Measurements from ENCODE around the gene CDRT4.
"Not testable (repeated sequence)": the region's sequence is repeated elsewhere in the genome, so short reads cannot be mapped to it uniquely, and the experiment has no call there.

Gene CDRT4

GRCh38 chr17:15456972-15457722 is 10.3 kb downstream of the CDRT4 start:
- DNase-seq, result no peak

- no peak for DNase-seq
Measured at GRCh38 chr17:15456496-15456895, 10.9 kb downstream of the CDRT4 start.

DNA sequence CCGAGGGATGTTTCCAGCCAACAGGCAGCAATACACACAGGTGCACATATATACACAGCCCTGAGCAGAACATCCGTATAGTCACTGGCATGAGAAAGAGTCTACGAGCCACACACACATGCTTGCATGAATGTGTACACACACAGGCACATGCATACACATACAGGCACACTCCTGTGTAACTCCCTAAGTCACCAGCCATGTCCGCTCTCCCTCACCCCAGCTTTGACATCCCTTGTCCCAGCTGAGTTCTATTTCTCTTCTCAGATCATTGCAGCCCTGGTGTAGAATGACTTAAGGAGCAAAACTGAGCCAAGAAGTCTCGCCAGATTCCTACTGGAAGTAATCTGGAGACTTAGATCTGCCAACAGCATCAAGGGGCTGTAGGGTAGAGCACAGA is 13.1 kb downstream of the CDRT4 start:
- no peak for DNase-seq

DNA sequence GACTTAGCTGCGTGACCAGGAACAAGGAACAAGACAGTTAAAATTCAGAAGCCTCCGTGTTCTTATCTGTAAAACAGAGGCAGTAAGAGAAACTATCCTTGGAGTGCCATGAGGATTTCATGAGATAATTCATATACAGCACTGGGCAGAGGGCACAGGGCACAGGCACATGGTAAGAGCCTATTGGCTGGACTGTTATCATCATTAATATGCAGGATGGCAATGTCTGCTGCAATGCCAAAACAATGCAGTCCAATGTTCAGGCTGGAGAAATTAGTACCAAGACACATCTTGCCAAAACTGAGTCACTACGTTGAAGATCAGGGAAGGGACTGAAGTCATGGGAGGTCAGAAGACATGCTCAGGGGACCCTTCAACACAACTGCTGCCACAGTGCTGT is 13.6 kb downstream of the CDRT4 start:
- DNase-seq, result no peak

DNA sequence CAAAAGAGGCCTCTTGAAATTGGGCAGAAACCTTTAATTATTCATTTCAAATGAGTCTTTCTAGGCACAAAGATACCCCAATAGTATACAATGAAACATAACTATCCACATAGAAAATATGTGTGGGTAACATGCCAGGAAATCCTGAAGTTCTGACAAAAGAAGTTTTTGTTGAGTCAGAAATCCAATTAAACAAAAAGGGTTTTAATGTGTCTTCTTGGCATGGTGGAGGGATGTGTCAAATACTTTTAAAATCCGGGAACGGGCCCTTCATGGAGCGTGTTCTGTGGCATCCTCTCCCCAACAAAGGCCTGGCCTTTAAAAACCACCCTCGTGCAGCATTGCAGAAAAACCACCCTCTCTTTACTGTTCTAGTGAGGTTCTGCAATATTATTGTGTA is 14.2 kb downstream of the CDRT4 start:
- no peak for DNase-seq

GRCh38 chr17:15452746-15453145 is 14.7 kb downstream of the CDRT4 start:
- DNase-seq, result no peak

GRCh38 chr17:15451680-15452079 is 15.7 kb downstream of the CDRT4 start:
- DNase-seq, result no peak

DNA sequence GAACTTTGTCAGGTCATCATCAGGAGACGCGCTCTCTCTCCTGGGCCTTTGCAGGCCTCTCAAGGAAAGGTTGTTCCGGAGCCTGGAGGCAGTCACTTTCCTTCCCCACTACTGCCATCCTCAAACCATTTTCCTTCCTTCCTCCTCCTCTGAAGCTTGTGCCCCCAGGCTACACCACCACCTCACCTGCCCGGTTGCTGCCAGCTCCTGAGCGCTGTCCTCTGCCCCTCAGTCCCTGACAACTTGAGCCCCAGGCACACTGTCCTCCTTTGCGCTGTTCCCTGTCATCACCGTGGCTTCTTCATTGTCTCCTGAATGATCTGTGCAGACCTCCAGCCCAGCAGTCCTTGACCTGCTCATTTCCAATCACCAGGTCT is 18.9 kb downstream of the CDRT4 start:
- no peak for DNase-seq

GRCh38 chr17:15447928-15448579 is 19.4 kb downstream of the CDRT4 start:
- DNase-seq, result no peak

DNA sequence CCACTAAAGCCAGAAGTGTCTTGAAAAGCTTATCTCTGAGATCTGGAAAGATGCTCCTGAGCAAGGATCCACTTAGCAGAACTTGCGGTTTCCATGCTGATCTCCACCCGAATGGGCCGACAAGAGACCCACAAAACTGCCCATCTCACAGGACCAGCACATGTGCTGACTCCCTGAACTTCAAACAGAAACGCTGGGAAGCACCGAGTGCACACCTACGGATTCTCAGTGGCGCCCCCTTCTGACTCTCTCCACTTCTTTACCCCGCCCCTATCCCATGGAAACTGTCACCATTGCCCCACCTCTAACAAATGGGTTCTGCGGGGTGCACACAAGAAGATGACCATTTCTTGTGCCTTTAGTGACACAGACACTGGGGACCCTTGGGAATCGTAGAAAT is 21.4 kb downstream of the CDRT4 start:
- no peak for DNase-seq

DNA sequence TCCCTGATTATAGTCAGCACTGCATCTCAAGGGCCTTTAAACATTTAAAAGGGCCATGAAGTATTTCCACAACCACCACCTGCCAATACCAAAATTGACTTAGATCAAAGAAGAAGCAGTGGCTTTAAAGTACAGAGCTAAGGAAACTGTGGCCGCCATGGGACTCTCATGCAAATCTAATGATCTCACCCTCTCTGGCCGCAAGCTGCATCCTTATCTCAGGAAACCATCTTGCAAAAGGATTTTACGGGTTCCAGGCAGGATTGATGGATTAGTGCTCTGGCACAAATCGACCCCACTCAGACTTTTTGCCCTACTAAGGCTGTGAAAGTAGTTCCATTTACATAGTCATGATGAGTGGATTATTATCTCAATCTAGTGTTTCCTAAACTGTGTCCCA is 22.6 kb downstream of the CDRT4 start:
- no peak for DNase-seq

DNA sequence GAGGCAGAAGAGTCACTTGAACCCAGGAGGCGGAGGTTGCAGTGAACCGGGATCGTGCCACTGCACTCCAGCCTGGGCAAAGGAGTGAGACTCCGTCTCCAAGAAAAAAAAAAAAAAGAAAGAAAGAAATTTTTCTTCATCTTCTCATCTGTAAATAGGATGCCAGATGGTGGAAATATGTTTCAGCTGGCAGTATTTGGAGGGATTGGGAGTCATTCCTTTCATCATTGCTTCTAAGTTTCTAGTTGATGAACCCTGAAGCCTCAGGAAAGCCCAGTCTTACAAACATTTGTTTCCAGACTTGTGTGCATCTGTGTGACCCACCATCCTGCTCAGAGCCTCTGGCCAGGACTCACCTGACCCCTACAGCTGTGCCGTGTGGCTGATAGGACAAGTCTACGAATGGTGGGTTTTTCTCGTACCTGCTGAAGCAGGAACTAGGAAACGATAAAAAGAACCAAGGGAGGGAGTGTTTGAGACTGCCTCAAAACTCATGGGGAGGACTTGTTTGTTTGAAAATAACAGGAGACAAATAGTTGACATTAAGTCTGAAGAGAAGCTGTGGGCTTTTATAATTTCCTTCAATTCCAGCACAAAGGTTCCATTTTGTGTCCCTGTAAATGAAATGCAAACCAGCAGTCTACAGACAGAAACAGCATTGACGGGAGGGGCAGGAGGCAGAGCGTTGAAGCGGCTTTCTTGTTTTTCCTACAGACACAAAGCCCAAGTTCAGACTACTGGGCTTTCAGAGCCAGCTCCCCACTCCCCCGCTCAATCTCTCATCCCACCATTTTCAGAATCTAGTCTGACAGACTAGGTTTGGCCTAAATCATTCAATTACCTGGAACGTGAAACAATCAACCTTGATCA is 24.9 kb downstream of the CDRT4 start:
- DNase-seq, result no peak

GRCh38 chr17:15441315-15441714 is 26.1 kb downstream of the CDRT4 start:
- no peak for DNase-seq

GRCh38 chr17:15440347-15440746 is 27.1 kb downstream of the CDRT4 start:
- DNase-seq, result no peak

GRCh38 chr17:15439205-15439985 is 28.0 kb downstream of the CDRT4 start:
- DNase-seq, result not testable (repeated sequence)

GRCh38 chr17:15438491-15439105 is 28.8 kb downstream of the CDRT4 start:
- no peak for DNase-seq

DNA sequence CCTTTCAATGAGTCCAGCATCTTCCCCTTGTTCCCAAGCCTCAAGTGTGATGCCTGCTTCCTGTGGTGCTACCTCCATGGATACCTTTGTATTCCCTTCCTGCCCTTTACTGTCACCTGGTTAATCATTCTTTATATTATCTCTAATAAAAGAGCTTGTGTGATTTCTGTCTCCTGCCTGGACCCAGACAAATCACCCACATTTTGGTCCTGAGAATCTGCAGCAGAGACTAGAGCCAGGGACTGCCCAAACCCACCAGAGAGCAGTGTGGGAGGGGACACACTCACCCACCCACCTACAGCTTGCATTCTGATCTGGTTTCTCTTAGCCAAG is 30.2 kb downstream of the CDRT4 start:
- no peak for DNase-seq

DNA sequence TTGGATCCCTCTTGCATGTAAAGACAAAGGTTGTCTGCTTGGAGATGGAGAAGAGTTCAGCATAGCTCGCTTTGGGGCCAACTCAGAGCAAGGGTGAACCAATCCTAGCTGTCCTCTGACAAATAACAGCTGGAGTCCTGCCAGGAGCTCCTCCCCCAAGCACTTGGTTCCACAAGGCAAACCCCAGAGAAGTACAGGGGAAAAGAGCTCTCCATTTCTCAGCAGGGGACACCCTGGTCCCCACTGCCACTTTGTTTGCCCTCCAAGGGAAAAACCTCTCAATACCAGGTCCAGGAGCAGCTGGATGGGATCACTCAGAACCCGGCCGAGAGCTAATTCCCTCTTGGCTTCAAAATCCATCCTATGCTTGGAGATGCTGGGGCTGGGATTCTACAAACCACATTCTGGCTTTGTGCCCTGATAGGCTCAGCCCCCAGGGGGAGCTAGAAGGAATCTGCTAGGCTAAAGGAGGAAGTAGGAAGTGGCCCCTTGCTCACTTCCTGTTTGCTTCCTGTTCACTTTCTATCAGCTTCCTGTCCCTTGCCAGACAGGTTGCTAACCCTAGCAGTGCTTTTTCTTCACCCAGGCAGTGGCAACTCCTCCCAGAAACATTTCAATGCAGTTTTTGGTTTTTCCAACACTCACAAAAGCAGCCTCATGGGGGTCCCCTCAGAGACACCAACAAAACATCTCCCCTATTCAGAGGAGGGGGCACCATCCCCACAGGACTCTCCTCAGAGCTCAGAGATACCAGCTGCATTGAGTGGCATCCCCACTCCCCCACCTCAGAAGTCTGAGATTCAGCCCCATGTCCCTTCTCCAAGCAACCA is 30.7 kb downstream of the CDRT4 start:
- DNase-seq, result peak; percentile 93

- DNase-seq, result no peak
Measured at GRCh38 chr17:15434956-15435355, 32.5 kb downstream of the CDRT4 start.

GRCh38 chr17:15432807-15433611 is 34.4 kb downstream of the CDRT4 start:
- no peak for DNase-seq

DNA sequence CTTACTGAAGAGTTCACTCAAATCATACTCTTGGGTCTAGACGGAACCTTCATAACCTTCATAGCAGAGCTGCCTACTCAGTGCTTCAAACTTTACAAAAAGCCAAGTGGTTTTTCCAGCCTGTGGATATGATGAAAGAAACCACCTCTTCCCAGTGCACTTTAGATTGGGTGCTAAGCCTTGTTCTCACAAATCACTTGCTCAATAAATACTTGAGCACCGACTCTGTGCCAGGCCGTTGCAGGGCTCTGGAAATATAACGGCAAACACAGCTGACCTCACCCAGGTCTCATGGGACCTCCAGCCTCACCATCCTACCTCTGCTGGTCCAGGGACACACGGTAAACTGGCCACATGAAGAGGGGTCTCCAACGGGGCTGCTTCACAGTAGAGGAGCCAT is 35.7 kb downstream of the CDRT4 start:
- no peak for DNase-seq

Measured in NCI-H345 (cell line).